GM19099 (cell line): ENCODE data around the gene ADAMTSL5.

Source experiments
- POLR2A ChIP-seq: IDR thresholded peaks from 3 replicates; pipeline ENCODE4 v1.6.1; 2011; ENCODE audit warnings: low read depth; ENCODE audit not compliant: insufficient read length; ENCODE audit errors: extremely low read depth

ADAMTSL5 gene

GRCh38 chr19:1534972-1535371, 22.2 kb upstream of the ADAMTSL5 start:
- no peak for TF ChIP-seq POLR2A

- no peak for TF ChIP-seq POLR2A
These were observed 20.8 kb upstream of the ADAMTSL5 start for GRCh38 chr19:1533510-1534150.

GRCh38 chr19:1532003-1532402, 19.2 kb upstream of the ADAMTSL5 start:
- no peak for TF ChIP-seq POLR2A

- no peak for TF ChIP-seq POLR2A
These were observed 18.8 kb upstream of the ADAMTSL5 start for GRCh38 chr19:1531587-1531986.

GRCh38 chr19:1529430-1529816, 16.6 kb upstream of the ADAMTSL5 start:
- TF ChIP-seq POLR2A = no peak

GRCh38 chr19:1528596-1529429, 16.0 kb upstream of the ADAMTSL5 start:
- no peak for TF ChIP-seq POLR2A

GRCh38 chr19:1527650-1528309, 15.0 kb upstream of the ADAMTSL5 start:
- TF ChIP-seq POLR2A = no peak

- TF ChIP-seq POLR2A = no peak
These were observed 14.3 kb upstream of the ADAMTSL5 start for GRCh38 chr19:1526979-1527649.

GRCh38 chr19:1526066-1526778, 13.4 kb upstream of the ADAMTSL5 start:
- TF ChIP-seq POLR2A = no peak

GRCh38 chr19:1525343-1525742, 12.5 kb upstream of the ADAMTSL5 start:
- TF ChIP-seq POLR2A = no peak

GRCh38 chr19:1524972-1525325, 12.1 kb upstream of the ADAMTSL5 start:
- TF ChIP-seq POLR2A = no peak

GRCh38 chr19:1524287-1524971, 11.6 kb upstream of the ADAMTSL5 start:
- TF ChIP-seq POLR2A = no peak

- no peak for TF ChIP-seq POLR2A
These were observed 10.8 kb upstream of the ADAMTSL5 start, which contains the start of gene PLK5 for GRCh38 chr19:1523412-1524286. PLK5 (plus strand) TSS chr19:1524077; CDS start chr19:1526997, 2,920 bp downstream.
